NB4 (cell line): Measurements from ENCODE around the gene SELPLG.

ENCODE experiments used
- CTCF ChIP-seq: IDR thresholded peaks from one replicate; pipeline ENCODE4 v1.5.1; 2012; ENCODE audit warnings: low read depth, low read length
- POLR2A ChIP-seq: IDR thresholded peaks from 2 replicates; pipeline ENCODE4 v1.6.1; 2011; ENCODE audit warnings: mild to moderate bottlenecking; ENCODE audit not compliant: insufficient read length; ENCODE audit errors: extremely low read depth
- TF ChIP-seq, protein P1 (sequence below): IDR thresholded peaks from 2 replicates; pipeline ENCODE4 v1.6.1; 2011; ENCODE audit warnings: low read depth, low read length

GRCh38 chr12:108602976-108603704, 30.6 kb downstream of the SELPLG start:
- TF ChIP-seq CTCF (no peak), POLR2A (no peak)
- TF ChIP-seq, protein P1, sequence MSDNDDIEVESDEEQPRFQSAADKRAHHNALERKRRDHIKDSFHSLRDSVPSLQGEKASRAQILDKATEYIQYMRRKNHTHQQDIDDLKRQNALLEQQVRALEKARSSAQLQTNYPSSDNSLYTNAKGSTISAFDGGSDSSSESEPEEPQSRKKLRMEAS, result no peak
